PC-9 (cell line): ENCODE measurements around the gene VCL.

Experiments used
- CTCF ChIP-seq: fragments of 200-600 bp; sonication (generic); conservative IDR thresholded peaks from 2 replicates; pipeline ENCODE4 v1.6.1; 2017; ENCODE audit warnings: mixed run types, antibody characterized with exemption, mild to moderate bottlenecking, moderate library complexity
- EZH2 ChIP-seq: fragments of 200-600 bp; sonication (generic); IDR thresholded peaks from 2 replicates; pipeline ENCODE4 v1.8.0; 2017; ENCODE audit warnings: antibody characterized with exemption, low read depth

DNA sequence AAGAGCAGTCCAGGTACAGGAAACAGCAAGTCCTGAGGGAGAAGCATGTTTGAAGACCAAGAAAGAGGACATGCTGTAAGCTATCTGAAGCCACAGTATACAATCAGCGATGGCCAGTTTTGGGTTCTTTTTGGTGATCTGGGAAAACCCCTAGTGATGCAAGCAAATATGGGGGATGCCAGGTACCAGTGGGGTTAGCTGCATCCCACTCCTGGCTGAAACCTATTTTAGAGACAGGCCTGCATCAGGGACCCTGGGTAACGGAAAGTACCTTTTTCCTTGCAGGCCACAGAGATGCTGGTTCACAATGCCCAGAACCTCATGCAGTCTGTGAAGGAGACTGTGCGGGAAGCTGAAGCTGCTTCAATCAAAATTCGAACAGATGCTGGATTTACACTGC lies 119.8 kb downstream of the VCL start:
- no peak for TF ChIP-seq EZH2
- TF ChIP-seq CTCF, result no peak
